PFSK-1 (cell line): ENCODE results near the gene KMT2C.

Source experiments
- FOXP2 ChIP-seq: optimal IDR thresholded peaks from 2 replicates; pipeline ENCODE3; 2011; ENCODE audit warnings: borderline replicate concordance, control low read depth, inconsistent platforms; ENCODE audit not compliant: insufficient read depth; ENCODE audit errors: extremely low read length, extremely low read depth
- POLR2AphosphoS5 ChIP-seq: IDR thresholded peaks from 2 replicates; pipeline ENCODE4 v1.6.1; 2012; ENCODE audit warnings: low read depth, mild to moderate bottlenecking, control low read depth, low read length, moderate library complexity
- REST ChIP-seq, 2 experiments: IDR thresholded peaks; 2 replicates each; pipeline versions ENCODE4 v1.6.1 to v1.8.0; 2011 to 2012; ENCODE audit warnings: low read depth in 2 of 2, low read length in 2 of 2, control low read depth in 1 of 2, inconsistent platforms in 1 of 2, mild to moderate bottlenecking in 1 of 2, moderate library complexity in 1 of 2; ENCODE audit not compliant: insufficient read depth in 1 of 2
- SIN3A ChIP-seq: IDR thresholded peaks from 2 replicates; pipeline ENCODE4 v1.6.1; 2012; ENCODE audit warnings: mild to moderate bottlenecking, low read length, moderate library complexity, borderline replicate concordance; ENCODE audit not compliant: insufficient read depth
- TAF1 ChIP-seq: IDR thresholded peaks from 2 replicates; pipeline ENCODE4 v1.6.1; 2012; ENCODE audit warnings: low read length, control low read depth, borderline replicate concordance; ENCODE audit not compliant: insufficient read depth

Gene KMT2C

GRCh38 chr7:152362128-152362926 lies 73.5 kb downstream of the KMT2C start:
- TF ChIP-seq POLR2AphosphoS5 (no peak), SIN3A (no peak), REST (IDR thresholded peaks at IDR 0.05; ENCODE audit: insufficient read depth in 1 of 2, low read depth in 2 of 2, low read length in 2 of 2) (no peak), FOXP2 (no peak), TAF1 (no peak)

GRCh38 chr7:152355474-152356057 lies 80.2 kb downstream of the KMT2C start:
- TF ChIP-seq TAF1 (no peak), REST (IDR thresholded peaks at IDR 0.05; ENCODE audit: insufficient read depth in 1 of 2, low read depth in 2 of 2, low read length in 2 of 2) (no peak), SIN3A (no peak), POLR2AphosphoS5 (no peak), FOXP2 (no peak)

GRCh38 chr7:152354061-152354460 lies 81.7 kb downstream of the KMT2C start:
- no peak for TF ChIP-seq SIN3A
- TF ChIP-seq POLR2AphosphoS5, result no peak
- TF ChIP-seq FOXP2, result no peak
- no peak for TF ChIP-seq TAF1
- no peak for TF ChIP-seq REST (IDR thresholded peaks at IDR 0.05; ENCODE audit: insufficient read depth in 1 of 2, low read depth in 2 of 2, low read length in 2 of 2)

GRCh38 chr7:152351168-152351567 lies 84.6 kb downstream of the KMT2C start:
- no peak for TF ChIP-seq FOXP2
- TF ChIP-seq SIN3A, result no peak
- no peak for TF ChIP-seq REST (IDR thresholded peaks at IDR 0.05; ENCODE audit: insufficient read depth in 1 of 2, low read depth in 2 of 2, low read length in 2 of 2)
- no peak for TF ChIP-seq TAF1
- TF ChIP-seq POLR2AphosphoS5, result no peak

GRCh38 chr7:152347888-152348287 lies 87.9 kb downstream of the KMT2C start:
- no peak for TF ChIP-seq REST (IDR thresholded peaks at IDR 0.05; ENCODE audit: insufficient read depth in 1 of 2, low read depth in 2 of 2, low read length in 2 of 2)
- TF ChIP-seq FOXP2, result no peak
- no peak for TF ChIP-seq POLR2AphosphoS5
- TF ChIP-seq TAF1, result no peak
- no peak for TF ChIP-seq SIN3A
